Ascending aorta (tissue), 2 donors: ENCODE results near the gene ZMYND8. TPM values are rescaled to one million over a fixed set of nuclear protein-coding genes. Genes with fewer than 3 reads are reported as not detected.
"Not testable (repeated sequence)": the region's sequence is repeated elsewhere in the genome, so short reads cannot be mapped to it uniquely, and the experiment has no call there.

ENCODE experiments used
- DNase-seq, 2 donors: peaks; one replicate each; pipeline ENCODE4 v3.0.0-alpha.2; 2019; ENCODE audit warnings: low spot score in 2 of 2
- H3K27ac ChIP-seq, 2 donors: fragments of 200-600 bp; sonication (generic); one replicate each; pipeline ENCODE4 v1.5.1; 2016 to 2017; ENCODE audit warnings: mild to moderate bottlenecking in 1 of 2
- H3K27me3 ChIP-seq: fragments of 200-600 bp; sonication (generic); one replicate; pipeline ENCODE4 v1.5.1; 2017
- H3K36me3 ChIP-seq, 2 donors: fragments of 200-600 bp; sonication (generic); one replicate each; pipeline ENCODE4 v1.5.1; 2016
- H3K4me1 ChIP-seq, 2 donors: fragments of 200-600 bp; sonication (generic); one replicate each; pipeline ENCODE4 v1.5.1; 2016 to 2017; ENCODE audit warnings: mild to moderate bottlenecking in 1 of 2
- H3K4me3 ChIP-seq, 2 donors: fragments of 200-600 bp; sonication (generic); one replicate each; pipeline ENCODE4 v1.5.1; 2016 to 2017; ENCODE audit warnings: mild to moderate bottlenecking in 1 of 2
- H3K9me3 ChIP-seq, 2 donors: fragments of 200-600 bp; sonication (generic); one replicate each; pipeline ENCODE4 v1.5.1; 2016
- CTCF ChIP-seq, 3 experiments: fragments of 200-600 bp in 2 of 3; fragments of 450-650 bp in 1 of 3; sonication (generic) in 2 of 3; IDR thresholded peaks; one replicate each; pipeline ENCODE4 v1.5.1; 2016 to 2019; ENCODE audit warnings: antibody characterized with exemption in 3 of 3, mild to moderate bottlenecking in 1 of 3, moderate library complexity in 1 of 3
- intact Hi-C: fragments of 100-400 bp; cut with DNase I; formaldehyde crosslinking; loops from one replicate; pipeline ENCODE4 v1.15.1; 2023
- total RNA-seq: library from RNA; depleted of rRNA; stranded (reverse); fragments of >200 nt; gene quantifications from one replicate; pipeline ENCODE4 v1.1.0, GENCODE V29; 2016

ZMYND8 gene
- total RNA-seq, 1 donor from 2014 or later: 23.2 TPM

DNA sequence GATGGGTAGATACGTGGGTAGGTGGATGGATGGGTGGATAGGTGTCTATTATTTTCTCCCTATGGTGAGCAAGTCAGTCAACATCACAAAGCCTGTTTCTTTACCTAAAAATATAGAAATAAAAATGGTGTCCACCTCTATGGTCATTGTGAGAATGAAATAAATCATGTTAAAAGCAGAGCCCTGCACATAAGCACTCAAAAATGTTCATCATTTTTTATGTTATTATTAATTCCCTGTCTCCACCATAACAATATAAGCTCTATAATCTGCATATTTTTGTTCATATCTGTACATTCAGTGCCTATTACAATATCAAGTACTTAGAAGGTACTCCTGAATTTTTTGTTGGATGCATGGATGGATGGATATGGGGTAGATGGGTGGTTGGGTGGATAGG, 177.6 kb downstream of the ZMYND8 start:
- no peaks in the 10 kb centered on the region for H3K9me3 ChIP-seq
- no peaks in the 10 kb centered on the region for H3K4me1 ChIP-seq
- H3K27ac ChIP-seq: no peak overlapping the region
- H3K4me3 ChIP-seq: no peak overlapping the region
- TF ChIP-seq CTCF (IDR thresholded peaks at IDR 0.05): no peak
- H3K36me3 ChIP-seq: no peaks in the 10 kb centered on the region
- no peaks in the 10 kb centered on the region for H3K27me3 ChIP-seq
- intact Hi-C loops: no loop called here
- DNase-seq: no peak

GRCh38 chr20:47178277-47178676, 178.2 kb downstream of the ZMYND8 start:
- no peaks in the 10 kb centered on the region for H3K4me1 ChIP-seq
- H3K36me3 ChIP-seq: no peaks in the 10 kb centered on the region
- TF ChIP-seq CTCF (IDR thresholded peaks at IDR 0.05): no peak
- no peak overlapping the region for H3K4me3 ChIP-seq
- intact Hi-C loops: no loop called here
- DNase-seq: no peak
- no peak overlapping the region for H3K27ac ChIP-seq
- H3K27me3 ChIP-seq: no peaks in the 10 kb centered on the region
- no peaks in the 10 kb centered on the region for H3K9me3 ChIP-seq

DNA sequence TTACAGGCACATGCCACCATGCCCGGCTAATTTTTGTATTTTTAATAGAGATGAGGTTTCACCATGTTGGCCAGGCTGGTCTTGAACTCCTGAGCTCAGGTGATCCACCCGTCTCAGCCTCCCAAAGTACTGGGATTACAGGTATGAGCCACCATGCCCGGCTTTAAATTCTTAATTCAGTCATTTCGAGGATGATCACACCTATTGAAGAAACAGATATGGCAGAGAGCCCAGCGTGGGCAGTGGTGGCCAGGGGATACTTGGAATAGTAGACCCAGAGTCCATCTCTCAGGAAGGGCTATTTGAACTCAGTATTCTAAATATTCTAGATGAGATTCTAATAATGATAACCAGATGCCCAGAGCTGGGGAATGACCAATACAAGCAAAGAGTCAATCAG, 180.3 kb downstream of the ZMYND8 start:
- H3K27me3 ChIP-seq, DNase-seq, intact Hi-C loops, H3K36me3 ChIP-seq, H3K4me1 ChIP-seq, H3K9me3 ChIP-seq, H3K4me3 ChIP-seq, H3K27ac ChIP-seq: not testable (repeated sequence)

- intact Hi-C loops: no loop called here
- no peak for TF ChIP-seq CTCF (IDR thresholded peaks at IDR 0.05)
- no peaks in the 10 kb centered on the region for H3K4me1 ChIP-seq
- H3K27me3 ChIP-seq: no peaks in the 10 kb centered on the region
- H3K27ac ChIP-seq: no peak overlapping the region
- H3K9me3 ChIP-seq: no peaks in the 10 kb centered on the region
- DNase-seq: no peak
- H3K36me3 ChIP-seq: no peaks in the 10 kb centered on the region
- H3K4me3 ChIP-seq: no peak overlapping the region
Measured at GRCh38 chr20:47175493-47175892, 181.0 kb downstream of the ZMYND8 start.

DNA sequence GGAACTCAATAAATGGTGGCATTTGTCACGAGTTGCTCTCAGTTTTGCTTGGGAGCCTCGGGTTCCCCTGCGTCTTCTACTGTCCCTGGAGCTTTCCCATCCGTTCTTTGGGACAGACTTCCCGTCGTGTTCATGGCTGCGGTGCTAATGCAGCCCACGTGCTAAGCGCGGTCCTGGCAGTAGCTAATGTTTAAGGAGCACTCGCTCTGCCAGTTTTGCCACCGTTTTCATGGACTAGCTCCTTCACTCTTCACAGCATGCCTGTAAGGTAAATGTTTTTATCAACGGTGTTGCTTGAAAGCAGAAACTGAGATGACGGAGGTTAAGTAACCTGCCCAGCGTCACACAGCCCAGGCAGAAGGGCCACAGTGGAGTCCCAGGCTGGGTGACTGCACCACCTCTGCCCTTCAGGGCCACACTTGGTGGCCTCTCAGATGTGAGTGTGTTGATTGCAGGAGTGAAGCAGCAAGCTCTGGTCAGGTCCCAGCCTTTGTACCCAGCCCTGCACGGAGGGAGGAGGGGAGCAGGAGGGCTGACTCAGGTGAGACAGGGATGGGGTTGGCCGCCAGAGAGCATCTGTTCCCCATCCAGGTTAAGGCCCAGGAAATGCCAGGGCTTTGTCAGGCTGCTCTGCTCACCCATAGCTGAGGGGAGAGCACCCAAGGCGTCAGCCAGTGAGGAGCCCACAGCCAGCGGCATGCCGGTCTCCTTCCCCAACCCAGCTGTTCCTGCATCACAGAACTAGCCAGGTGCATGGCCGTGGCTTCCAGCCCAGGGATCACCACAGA, 181.8 kb downstream of the ZMYND8 start:
- no peaks in the 10 kb centered on the region for H3K4me1 ChIP-seq
- no peaks in the 10 kb centered on the region for H3K36me3 ChIP-seq
- no peak overlapping the region for H3K4me3 ChIP-seq
- H3K27me3 ChIP-seq: no peaks in the 10 kb centered on the region
- no peak for DNase-seq
- no peak for TF ChIP-seq CTCF (IDR thresholded peaks at IDR 0.05)
- intact Hi-C loops: no loop called here
- H3K9me3 ChIP-seq: no peaks in the 10 kb centered on the region
- H3K27ac ChIP-seq: no peak overlapping the region

DNA sequence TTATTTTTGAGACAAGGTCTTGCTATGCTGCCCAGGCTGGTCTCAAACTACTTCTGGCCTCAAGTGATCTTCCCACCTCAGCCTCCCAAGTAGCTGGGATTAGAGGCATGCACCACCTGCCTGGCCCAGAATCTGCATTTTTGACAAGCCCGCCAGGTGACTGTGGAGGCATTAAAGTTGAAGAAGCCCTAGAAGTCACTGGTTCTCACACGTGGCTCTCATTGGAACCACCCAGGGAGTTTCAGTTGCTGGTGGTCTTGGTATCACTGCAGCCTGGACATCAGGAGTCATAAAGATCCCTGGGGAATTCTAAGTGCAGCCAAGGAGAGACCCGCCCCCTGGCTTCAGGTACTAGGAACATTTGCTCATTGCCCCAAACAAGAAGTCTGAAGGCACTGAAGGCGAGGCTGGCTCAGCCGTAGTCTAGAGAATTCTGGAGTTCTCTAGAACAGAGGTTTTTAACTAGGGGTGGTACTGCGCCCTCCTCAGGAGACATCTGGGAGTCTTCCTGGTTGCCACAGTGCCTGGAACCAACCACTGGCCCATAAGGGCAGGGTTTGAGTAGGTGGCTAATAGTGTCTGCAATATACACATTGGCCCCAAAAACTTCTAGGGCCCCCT, 182.8 kb downstream of the ZMYND8 start:
- no peaks in the 10 kb centered on the region for H3K27me3 ChIP-seq
- TF ChIP-seq CTCF (IDR thresholded peaks at IDR 0.05): no peak
- intact Hi-C loops: no loop called here
- H3K27ac ChIP-seq: no peak overlapping the region
- no peaks in the 10 kb centered on the region for H3K9me3 ChIP-seq
- H3K4me3 ChIP-seq: no peak overlapping the region
- H3K36me3 ChIP-seq: no peaks in the 10 kb centered on the region
- H3K4me1 ChIP-seq: no peaks in the 10 kb centered on the region
- no peak for DNase-seq
